Activated T-cell treated with anti-CD3 and anti-CD28 coated beads, Interleukin-2, amount 50 U/mL, for 4 hours (primary cell): Measurements from ENCODE around the gene ASCC3. TPM values are rescaled to one million over a fixed set of nuclear protein-coding genes. Genes with fewer than 3 reads are reported as not detected.

Experiments used
- ATAC-seq, 2 donors: fragments of 200-7000 bp; cut with Tn5 transposase; one replicate each; pipeline ENCODE4 v1.10.0; 2021
- DNase-seq: peaks from one replicate; pipeline ENCODE4 v3.0.0-alpha.2; 2020
- H3K27me3 Mint-ChIP-seq: one replicate; pipeline ENCODE4 v1.8.0; 2021; ENCODE audit warnings: low read depth, mixed read lengths
- H3K36me3 Mint-ChIP-seq: one replicate; pipeline ENCODE4 v1.8.0; 2022; ENCODE audit warnings: mixed read lengths; ENCODE audit not compliant: insufficient read depth
- H3K4me1 Mint-ChIP-seq: one replicate; pipeline ENCODE4 v1.8.0; 2021; ENCODE audit warnings: low read depth, mixed read lengths
- H3K4me3 Mint-ChIP-seq: one replicate; pipeline ENCODE4 v1.8.0; 2021; ENCODE audit warnings: mild to moderate bottlenecking, moderate library complexity, mixed read lengths
- H3K9me3 Mint-ChIP-seq: one replicate; pipeline ENCODE4 v1.8.0; 2021; ENCODE audit warnings: mixed read lengths
- total RNA-seq, 3 donors: library from RNA; stranded (reverse); gene quantifications; one replicate each; pipeline ENCODE4 v1.2.1, GENCODE V29; 2021

ASCC3 gene
- total RNA-seq, 3 donors from 2014 or later, result 59.3 to 72.8 (median 64.1) TPM

GRCh38 chr6:100701728-100702127, 179.4 kb downstream of the ASCC3 start:
- H3K27me3 Mint-ChIP-seq, result no peaks in the 10 kb centered on the region

DNA sequence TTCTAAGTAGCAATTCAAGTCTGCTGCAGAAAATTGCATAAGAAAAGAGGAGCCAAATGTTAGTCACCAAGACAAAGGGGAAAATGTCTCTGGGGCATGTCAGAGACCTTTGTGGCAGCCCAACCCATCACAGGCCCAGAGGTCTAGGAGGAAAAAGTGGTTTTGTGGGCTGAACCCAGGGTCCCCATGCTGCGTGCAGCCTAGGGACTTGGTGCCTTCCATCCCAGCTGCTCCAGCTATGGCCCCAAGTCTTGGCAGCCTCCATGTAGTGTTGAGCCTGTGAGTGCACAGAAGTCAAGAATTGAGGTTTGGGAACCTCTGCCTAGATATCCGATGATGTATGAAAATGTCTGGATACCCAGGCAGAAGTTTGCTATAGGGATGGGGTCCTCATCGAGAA, 181.1 kb downstream of the ASCC3 start:
- no peak for ATAC-seq
- H3K36me3 Mint-ChIP-seq, result peaks cover 29% of the 10 kb centered on the region
- peaks cover 21% of the 10 kb centered on the region for H3K9me3 Mint-ChIP-seq
- no peak for DNase-seq
- peaks cover 7% of the 10 kb centered on the region for H3K4me1 Mint-ChIP-seq
- H3K4me3 Mint-ChIP-seq, result no peak overlapping the region
- no peaks in the 10 kb centered on the region for H3K27me3 Mint-ChIP-seq

More at GRCh38 chr6:100701728-100702127, 179.4 kb downstream of the ASCC3 start:
- H3K4me1 Mint-ChIP-seq, result peaks cover 7% of the 10 kb centered on the region
- no peak overlapping the region for H3K4me3 Mint-ChIP-seq
- peaks cover 21% of the 10 kb centered on the region for H3K9me3 Mint-ChIP-seq
- DNase-seq, result no peak
- H3K36me3 Mint-ChIP-seq, result peaks cover 32% of the 10 kb centered on the region
- ATAC-seq, result peak; percentile 34 to 62

- no peak for ATAC-seq
- DNase-seq, result no peak
- no peak overlapping the region for H3K4me3 Mint-ChIP-seq
- H3K9me3 Mint-ChIP-seq, result peaks cover 7% of the 10 kb centered on the region
- H3K36me3 Mint-ChIP-seq, result peaks cover 9% of the 10 kb centered on the region
- H3K4me1 Mint-ChIP-seq, result no peaks in the 10 kb centered on the region
- no peaks in the 10 kb centered on the region for H3K27me3 Mint-ChIP-seq
Measured at GRCh38 chr6:100695445-100695844, 185.7 kb downstream of the ASCC3 start.

- Mint-ChIP-seq H3K4me1 (no peaks in the 10 kb centered on the region), H3K27me3 (no peaks in the 10 kb centered on the region), H3K36me3 (peaks cover 4% of the 10 kb centered on the region), H3K4me3 (no peak overlapping the region), H3K9me3 (no peaks in the 10 kb centered on the region)
- no peak for DNase-seq
- no peak for ATAC-seq
Measured at GRCh38 chr6:100693249-100693927, 187.7 kb downstream of the ASCC3 start.

DNA sequence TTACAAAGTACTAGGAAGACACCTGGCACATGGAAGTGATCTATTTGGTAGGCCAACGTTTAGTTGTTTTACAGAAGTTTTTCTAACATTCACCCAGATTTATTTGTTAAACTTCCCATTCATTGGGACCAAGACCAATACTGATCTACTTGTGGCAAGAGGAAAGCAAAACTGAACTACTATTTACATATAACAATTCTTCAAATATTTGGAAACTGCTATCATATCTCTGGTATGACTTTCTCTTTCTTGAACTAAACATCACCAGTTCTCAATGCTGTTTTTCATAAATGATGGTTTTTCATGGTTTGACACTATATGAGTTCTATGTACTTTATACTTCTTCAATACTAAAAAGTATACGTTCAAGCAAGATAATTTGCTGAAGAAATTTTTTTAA, 189.2 kb downstream of the ASCC3 start:
- no peaks in the 10 kb centered on the region for H3K27me3 Mint-ChIP-seq
- H3K36me3 Mint-ChIP-seq, result peaks cover 4% of the 10 kb centered on the region
- no peak for ATAC-seq
- H3K4me3 Mint-ChIP-seq, result no peak overlapping the region
- no peaks in the 10 kb centered on the region for H3K9me3 Mint-ChIP-seq
- DNase-seq, result no peak
- no peaks in the 10 kb centered on the region for H3K4me1 Mint-ChIP-seq

DNA sequence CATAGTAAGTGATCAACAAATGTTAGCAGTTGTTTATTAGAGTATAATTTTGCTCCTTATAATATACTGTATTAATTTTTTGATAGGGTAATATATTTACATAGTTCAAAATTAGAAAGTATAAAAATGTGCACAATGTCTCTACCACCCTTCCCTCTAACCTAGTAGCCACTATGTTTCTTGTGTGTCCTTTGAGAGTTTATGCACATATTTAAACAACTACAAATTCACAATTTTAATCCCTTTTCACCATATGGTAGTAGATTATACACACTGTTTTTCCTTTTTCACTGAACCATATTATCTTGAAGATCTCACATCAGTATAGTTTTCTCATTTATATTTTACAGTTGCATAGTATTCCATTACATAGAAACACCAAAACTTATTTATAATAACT, 194.9 kb downstream of the ASCC3 start:
- ATAC-seq (no peak), DNase-seq (no peak)
- peaks cover 4% of the 10 kb centered on the region for H3K36me3 Mint-ChIP-seq

DNA sequence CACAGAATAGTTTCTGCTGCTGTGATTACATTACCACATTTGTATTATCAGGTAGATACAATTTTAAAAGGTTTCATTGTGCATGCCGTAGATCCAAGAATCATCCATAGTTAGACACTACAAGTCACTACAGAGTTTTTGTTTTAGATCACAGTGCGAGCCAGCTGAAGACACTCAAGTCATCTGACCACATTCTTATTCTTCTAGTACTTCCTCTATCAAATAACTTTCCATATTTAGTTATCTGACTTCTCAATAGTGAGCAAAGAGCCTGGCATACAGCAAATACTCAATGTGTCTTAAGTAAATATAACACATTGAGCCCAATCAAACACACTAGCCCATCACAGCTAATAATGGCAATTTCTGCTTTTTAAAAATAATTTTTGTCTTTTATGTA, 195.4 kb downstream of the ASCC3 start:
- H3K9me3 Mint-ChIP-seq, result no peaks in the 10 kb centered on the region
- H3K4me1 Mint-ChIP-seq, result no peaks in the 10 kb centered on the region
- H3K4me3 Mint-ChIP-seq, result no peak overlapping the region
- peaks cover 8% of the 10 kb centered on the region for H3K36me3 Mint-ChIP-seq
- no peak for ATAC-seq
- no peak for DNase-seq
- no peaks in the 10 kb centered on the region for H3K27me3 Mint-ChIP-seq

More for the DNA sequence above, 194.9 kb downstream of the ASCC3 start:
- Mint-ChIP-seq H3K4me3 (no peak overlapping the region), H3K27me3 (no peaks in the 10 kb centered on the region), H3K9me3 (no peaks in the 10 kb centered on the region), H3K4me1 (no peaks in the 10 kb centered on the region)

- H3K9me3 Mint-ChIP-seq, result no peaks in the 10 kb centered on the region
- no peaks in the 10 kb centered on the region for H3K4me1 Mint-ChIP-seq
- peaks cover 9% of the 10 kb centered on the region for H3K36me3 Mint-ChIP-seq
- ATAC-seq (no peak), DNase-seq (no peak)
- H3K4me3 Mint-ChIP-seq, result no peak overlapping the region
- no peaks in the 10 kb centered on the region for H3K27me3 Mint-ChIP-seq
Measured at GRCh38 chr6:100680163-100680562, 201.0 kb downstream of the ASCC3 start.

DNA sequence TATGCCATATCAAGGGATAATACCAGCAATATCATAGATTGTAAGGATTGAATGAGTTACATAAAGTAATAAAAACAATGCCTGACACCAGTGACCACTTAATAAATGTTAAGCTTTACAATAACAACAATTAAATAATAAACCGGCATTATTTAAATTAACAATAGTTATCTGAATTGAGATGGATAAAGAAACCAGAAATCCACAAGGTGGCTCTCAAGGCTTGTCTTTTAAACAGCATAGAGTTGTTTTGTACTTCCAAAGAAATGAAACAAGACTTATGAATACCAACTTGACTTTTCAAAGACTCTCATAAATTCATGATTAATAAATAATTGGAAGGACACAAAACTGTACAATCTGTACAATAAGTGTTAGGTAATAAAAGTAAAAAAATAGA, 203.1 kb downstream of the ASCC3 start:
- H3K9me3 Mint-ChIP-seq, result no peaks in the 10 kb centered on the region
- peaks cover 9% of the 10 kb centered on the region for H3K36me3 Mint-ChIP-seq

GRCh38 chr6:100677240-100677639, 203.9 kb downstream of the ASCC3 start:
- no peak for DNase-seq
- H3K36me3 Mint-ChIP-seq, result peaks cover 9% of the 10 kb centered on the region
- no peak for ATAC-seq
- no peaks in the 10 kb centered on the region for H3K9me3 Mint-ChIP-seq
- H3K4me1 Mint-ChIP-seq, result no peaks in the 10 kb centered on the region
- H3K27me3 Mint-ChIP-seq, result no peaks in the 10 kb centered on the region
- H3K4me3 Mint-ChIP-seq, result no peak overlapping the region

More for the DNA sequence above, 203.1 kb downstream of the ASCC3 start:
- DNase-seq, result no peak
- no peak for ATAC-seq
- no peak overlapping the region for H3K4me3 Mint-ChIP-seq
- no peaks in the 10 kb centered on the region for H3K4me1 Mint-ChIP-seq
- no peaks in the 10 kb centered on the region for H3K27me3 Mint-ChIP-seq

DNA sequence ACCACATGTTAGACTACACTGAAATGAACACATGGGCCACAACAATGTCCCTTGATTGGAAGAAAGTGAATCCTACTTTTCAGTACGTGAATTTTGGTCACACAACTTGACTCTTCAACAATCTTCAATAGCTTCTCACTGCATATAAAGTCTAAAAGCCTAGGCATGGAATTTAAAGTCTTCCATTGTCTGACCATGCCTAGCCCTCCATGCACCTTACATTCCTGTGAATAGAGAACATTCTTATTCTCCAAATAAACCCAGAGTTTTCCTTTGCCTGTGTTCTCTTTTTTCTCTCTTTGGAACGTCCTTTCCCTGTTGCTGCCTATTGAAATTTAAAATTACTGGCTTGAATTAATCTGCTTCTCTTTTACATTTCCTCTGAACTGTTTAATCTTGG, 207.5 kb downstream of the ASCC3 start:
- DNase-seq, result no peak
- Mint-ChIP-seq H3K36me3 (peaks cover 9% of the 10 kb centered on the region), H3K9me3 (no peaks in the 10 kb centered on the region), H3K4me1 (no peaks in the 10 kb centered on the region), H3K4me3 (no peak overlapping the region), H3K27me3 (no peaks in the 10 kb centered on the region)
- no peak for ATAC-seq

GRCh38 chr6:100671740-100672139, 209.4 kb downstream of the ASCC3 start:
- ATAC-seq (no peak), DNase-seq (no peak)
- Mint-ChIP-seq H3K36me3 (peaks cover 9% of the 10 kb centered on the region), H3K27me3 (no peaks in the 10 kb centered on the region), H3K9me3 (no peaks in the 10 kb centered on the region), H3K4me1 (no peaks in the 10 kb centered on the region), H3K4me3 (no peak overlapping the region)

GRCh38 chr6:100670056-100670455, 211.1 kb downstream of the ASCC3 start:
- H3K36me3 Mint-ChIP-seq, result peaks cover 9% of the 10 kb centered on the region
- H3K27me3 Mint-ChIP-seq, result no peaks in the 10 kb centered on the region
- DNase-seq (no peak), ATAC-seq (no peak)
- no peak overlapping the region for H3K4me3 Mint-ChIP-seq
- no peaks in the 10 kb centered on the region for H3K9me3 Mint-ChIP-seq
- H3K4me1 Mint-ChIP-seq, result peaks cover 2% of the 10 kb centered on the region

DNA sequence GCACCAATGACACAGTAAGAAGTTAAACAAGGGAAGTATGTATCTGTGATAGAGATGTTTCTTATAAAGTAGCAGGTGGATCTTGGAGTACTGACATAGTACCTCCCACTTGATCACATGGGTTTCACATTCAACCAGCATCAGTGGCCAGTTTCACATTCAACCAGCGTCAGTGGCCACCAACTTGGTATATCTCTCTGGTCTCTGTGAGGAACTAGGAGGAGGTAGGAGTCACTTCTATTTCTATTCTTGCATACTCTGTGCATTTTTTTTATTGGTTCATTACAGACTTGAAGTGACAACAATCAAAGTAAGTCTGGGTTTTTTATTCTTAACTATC, 216.1 kb downstream of the ASCC3 start:
- no peak for DNase-seq
- H3K27me3 Mint-ChIP-seq, result no peaks in the 10 kb centered on the region
- H3K4me1 Mint-ChIP-seq, result peaks cover 10% of the 10 kb centered on the region
- no peaks in the 10 kb centered on the region for H3K9me3 Mint-ChIP-seq
- peak in 1 of 2 donors; percentile 37 for ATAC-seq
- H3K36me3 Mint-ChIP-seq, result peaks cover 10% of the 10 kb centered on the region
- H3K4me3 Mint-ChIP-seq, result no peak overlapping the region

GRCh38 chr6:100664274-100665040, 216.7 kb downstream of the ASCC3 start:
- H3K4me3 Mint-ChIP-seq, result no peak overlapping the region
- peaks cover 10% of the 10 kb centered on the region for H3K36me3 Mint-ChIP-seq
- DNase-seq (no peak), ATAC-seq (no peak)
- peaks cover 10% of the 10 kb centered on the region for H3K4me1 Mint-ChIP-seq
- no peaks in the 10 kb centered on the region for H3K27me3 Mint-ChIP-seq
- no peaks in the 10 kb centered on the region for H3K9me3 Mint-ChIP-seq
